H9 (cell line): ENCODE data around the gene RAPGEF3. TPM values are rescaled to one million over a fixed set of nuclear protein-coding genes. Genes with fewer than 3 reads are reported as not detected.

ENCODE experiments used
- DNase-seq: peaks from one replicate; pipeline ENCODE4 v3.0.0-alpha.2; 2017
- H2AFZ ChIP-seq: one replicate; pipeline ENCODE4 v1.6.1; 2013; ENCODE audit warnings: mild to moderate bottlenecking, low read length, control low read depth, moderate library complexity
- H2AK5ac ChIP-seq: 2 replicates; pipeline ENCODE4 v1.6.1; 2013; ENCODE audit warnings: low read length, control low read depth, mixed read lengths; ENCODE audit not compliant: insufficient read length
- H2BK120ac ChIP-seq: one replicate; pipeline ENCODE4 v1.6.1; 2013; ENCODE audit warnings: low read depth, mild to moderate bottlenecking, low read length, control low read depth, inconsistent platforms; ENCODE audit not compliant: poor library complexity, severe bottlenecking
- H2BK12ac ChIP-seq: 2 replicates; pipeline ENCODE4 v1.6.1; 2013; ENCODE audit warnings: low read length, control low read depth, mixed read lengths, low read depth; ENCODE audit not compliant: insufficient read length
- H2BK15ac ChIP-seq: 2 replicates; pipeline ENCODE4 v1.6.1; 2013; ENCODE audit warnings: low read depth, low read length, control low read depth
- H2BK20ac ChIP-seq: one replicate; pipeline ENCODE4 v1.6.1; 2013; ENCODE audit warnings: low read depth, mild to moderate bottlenecking, low read length, control low read depth, inconsistent platforms; ENCODE audit not compliant: poor library complexity, severe bottlenecking
- H2BK5ac ChIP-seq: 2 replicates; pipeline ENCODE4 v1.6.1; 2013; ENCODE audit warnings: low read length, control low read depth, mixed read lengths; ENCODE audit not compliant: insufficient read length
- H3K14ac ChIP-seq: 2 replicates; pipeline ENCODE4 v1.6.1; 2013; ENCODE audit warnings: low read length, control low read depth; ENCODE audit not compliant: insufficient read depth
- H3K18ac ChIP-seq: 2 replicates; pipeline ENCODE4 v1.6.1; 2013; ENCODE audit warnings: low read depth, mild to moderate bottlenecking, mixed read lengths, low read length, control low read depth; ENCODE audit not compliant: insufficient read length
- H3K23ac ChIP-seq: 2 replicates; pipeline ENCODE4 v1.6.1; 2013; ENCODE audit warnings: low read length, control low read depth, mixed read lengths, low read depth; ENCODE audit not compliant: insufficient read length
- H3K23me2 ChIP-seq: 2 replicates; pipeline ENCODE4 v1.6.1; 2013; ENCODE audit warnings: low read depth, mild to moderate bottlenecking, mixed read lengths, low read length, control low read depth; ENCODE audit not compliant: insufficient read length, poor library complexity, severe bottlenecking
- H3K27ac ChIP-seq: 2 replicates; pipeline ENCODE4 v1.5.1; 2013; ENCODE audit warnings: low read length, control low read depth, mixed read lengths, low read depth; ENCODE audit not compliant: insufficient read length
- H3K27me3 ChIP-seq: 2 replicates; pipeline ENCODE4 v1.6.1; 2013; ENCODE audit warnings: low read length, control low read depth, inconsistent platforms; ENCODE audit not compliant: insufficient read depth
- H3K4ac ChIP-seq: 2 replicates; pipeline ENCODE4 v1.6.1; 2013; ENCODE audit warnings: low read depth, mild to moderate bottlenecking, control low read depth, inconsistent platforms, low read length, moderate library complexity
- H3K4me1 ChIP-seq: 2 replicates; pipeline ENCODE4 v1.6.1; 2013; ENCODE audit warnings: low read length, control low read depth, inconsistent platforms; ENCODE audit not compliant: insufficient read depth
- H3K4me2 ChIP-seq: 2 replicates; pipeline ENCODE4 v1.6.1; 2013; ENCODE audit warnings: low read length, control low read depth, mixed read lengths; ENCODE audit not compliant: insufficient read length, insufficient read depth
- H3K56ac ChIP-seq: 2 replicates; pipeline ENCODE4 v1.6.1; 2013; ENCODE audit warnings: low read depth, mild to moderate bottlenecking, mixed read lengths, low read length, control low read depth; ENCODE audit not compliant: insufficient read length
- H3K79me1 ChIP-seq: 2 replicates; pipeline ENCODE4 v1.6.1; 2013; ENCODE audit warnings: low read depth, mild to moderate bottlenecking, moderate library complexity, low read length, control low read depth, inconsistent platforms; ENCODE audit not compliant: insufficient read depth, poor library complexity, severe bottlenecking
- H3K79me2 ChIP-seq: 2 replicates; pipeline ENCODE4 v1.6.1; 2013; ENCODE audit warnings: low read length, control low read depth, inconsistent platforms; ENCODE audit not compliant: insufficient read depth
- H3K9ac ChIP-seq: 2 replicates; pipeline ENCODE4 v1.6.1; 2013; ENCODE audit warnings: low read length, control low read depth, mixed read lengths; ENCODE audit not compliant: insufficient read length; ENCODE audit errors: extremely low read depth
- H3K9me3 ChIP-seq: one replicate; pipeline ENCODE4 v1.6.1; 2013; ENCODE audit warnings: low read depth, low read length, inconsistent platforms; ENCODE audit not compliant: control insufficient read depth
- H3T11ph ChIP-seq: one replicate; pipeline ENCODE4 v1.6.1; 2013; ENCODE audit warnings: mild to moderate bottlenecking, low read length, control low read depth, inconsistent platforms
- H4K20me1 ChIP-seq: one replicate; pipeline ENCODE4 v1.6.1; 2013; ENCODE audit not compliant: control insufficient read depth, insufficient read length, insufficient read depth
- H4K5ac ChIP-seq: 2 replicates; pipeline ENCODE4 v1.6.1; 2013; ENCODE audit warnings: low read depth, mild to moderate bottlenecking, mixed read lengths, low read length, control low read depth; ENCODE audit not compliant: insufficient read length
- H4K8ac ChIP-seq: replicated peaks from 2 replicates; pipeline ENCODE4 v1.6.1; 2013; ENCODE audit warnings: low read length, control low read depth, mixed read lengths, low read depth; ENCODE audit not compliant: insufficient read length
- H4K91ac ChIP-seq: 2 replicates; pipeline ENCODE4 v1.6.1; 2013; ENCODE audit warnings: low read depth, mild to moderate bottlenecking, moderate library complexity, mixed read lengths, low read length, control low read depth; ENCODE audit not compliant: insufficient read length
- H3K27ac Mint-ChIP-seq, 3 experiments: 2 replicates in 2 of 3; 3 replicates in 1 of 3; pipeline ENCODE4 v1.8.0; 2020 to 2021; ENCODE audit warnings: mixed read lengths in 3 of 3, mild to moderate bottlenecking in 1 of 3, moderate library complexity in 1 of 3
- H3K27me3 Mint-ChIP-seq: 2 replicates; pipeline ENCODE4 v1.8.0; 2021; ENCODE audit warnings: low read depth, mild to moderate bottlenecking, moderate library complexity, mixed read lengths
- H3K36me3 Mint-ChIP-seq, 3 experiments: 2 replicates in 2 of 3; 3 replicates in 1 of 3; pipeline ENCODE4 v1.8.0; 2020 to 2021; ENCODE audit warnings: low read depth in 3 of 3, mixed read lengths in 3 of 3; ENCODE audit not compliant: insufficient read depth in 1 of 3
- H3K4me1 Mint-ChIP-seq, 2 experiments: 2 replicates each; pipeline ENCODE4 v1.8.0; 2020; ENCODE audit warnings: mixed read lengths in 2 of 2
- H3K4me3 Mint-ChIP-seq, 2 experiments: 2 replicates in 1 of 2; 3 replicates in 1 of 2; pipeline ENCODE4 v1.8.0; 2020 to 2021; ENCODE audit warnings: mild to moderate bottlenecking in 2 of 2, mixed read lengths in 2 of 2, moderate library complexity in 1 of 2
- H3K9me3 Mint-ChIP-seq, 2 experiments: 2 replicates in 1 of 2; 3 replicates in 1 of 2; pipeline ENCODE4 v1.8.0; 2020; ENCODE audit warnings: mild to moderate bottlenecking in 2 of 2, mixed read lengths in 2 of 2, moderate library complexity in 1 of 2
- WGBS: extraction: QIAGEN DNeasy Blood & Tissue Kit; methylation state at CpG from one replicate; pipeline ENCODE4 v1.1.7; 2013; ENCODE audit warnings: missing lambda C conversion rate, low lambda C conversion rate, mixed read lengths; ENCODE audit not compliant: insufficient read length; ENCODE audit errors: extremely low coverage; 5-methylcytosine and 5-hydroxymethylcytosine counted together
- total RNA-seq: library from RNA; stranded (reverse); gene quantifications from 2 replicates; pipeline ENCODE4 v1.2.1, GENCODE V29; 2021
- TF ChIP-seq, protein P1 (sequence below): fragments of 200-600 bp; sonication (generic); conservative IDR thresholded peaks from 3 replicates; pipeline ENCODE4 v1.8.0; 2021; ENCODE audit warnings: antibody characterized with exemption, mild to moderate bottlenecking

Gene RAPGEF3
- total RNA-seq, 1 experiment from 2014 or later = 7.4 TPM

- Histone ChIP-seq H3K23me2 (no peaks in the 10 kb centered on the region), H3K14ac (no peak overlapping the region), H3K4me1 (no peaks in the 10 kb centered on the region), H3K9ac (no peak overlapping the region), H2BK5ac (no peak overlapping the region), H3K4me2 (no peak overlapping the region), H4K5ac (no peak overlapping the region), H4K20me1 (no peaks in the 10 kb centered on the region), H4K8ac (no peak overlapping the region), H3K79me1 (no peaks in the 10 kb centered on the region), H2AK5ac (no peak overlapping the region), H2BK15ac (no peak overlapping the region), H3K56ac (no peak overlapping the region), H4K91ac (no peak overlapping the region), H3K18ac (no peak overlapping the region), H3K9me3 (no peaks in the 10 kb centered on the region), H2BK12ac (no peak overlapping the region), H3K4ac (no peak overlapping the region), H3T11ph (no peak overlapping the region), H3K27me3 (no peaks in the 10 kb centered on the region), H3K23ac (no peak overlapping the region), H3K27ac (no peak overlapping the region), H2AFZ (no peak overlapping the region), H3K79me2 (no peaks in the 10 kb centered on the region), H2BK20ac (no peak overlapping the region), H2BK120ac (no peak overlapping the region)
- TF ChIP-seq, protein P1, sequence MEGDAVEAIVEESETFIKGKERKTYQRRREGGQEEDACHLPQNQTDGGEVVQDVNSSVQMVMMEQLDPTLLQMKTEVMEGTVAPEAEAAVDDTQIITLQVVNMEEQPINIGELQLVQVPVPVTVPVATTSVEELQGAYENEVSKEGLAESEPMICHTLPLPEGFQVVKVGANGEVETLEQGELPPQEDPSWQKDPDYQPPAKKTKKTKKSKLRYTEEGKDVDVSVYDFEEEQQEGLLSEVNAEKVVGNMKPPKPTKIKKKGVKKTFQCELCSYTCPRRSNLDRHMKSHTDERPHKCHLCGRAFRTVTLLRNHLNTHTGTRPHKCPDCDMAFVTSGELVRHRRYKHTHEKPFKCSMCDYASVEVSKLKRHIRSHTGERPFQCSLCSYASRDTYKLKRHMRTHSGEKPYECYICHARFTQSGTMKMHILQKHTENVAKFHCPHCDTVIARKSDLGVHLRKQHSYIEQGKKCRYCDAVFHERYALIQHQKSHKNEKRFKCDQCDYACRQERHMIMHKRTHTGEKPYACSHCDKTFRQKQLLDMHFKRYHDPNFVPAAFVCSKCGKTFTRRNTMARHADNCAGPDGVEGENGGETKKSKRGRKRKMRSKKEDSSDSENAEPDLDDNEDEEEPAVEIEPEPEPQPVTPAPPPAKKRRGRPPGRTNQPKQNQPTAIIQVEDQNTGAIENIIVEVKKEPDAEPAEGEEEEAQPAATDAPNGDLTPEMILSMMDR = no peak
- no peaks in the 10 kb centered on the region for H3K27me3 Mint-ChIP-seq
- no peak overlapping the region for H3K27ac Mint-ChIP-seq
- no CpG with 5 or more reads among the region's 5 CpGs for WGBS
- H3K4me3 Mint-ChIP-seq = no peak overlapping the region
- peaks cover 50 to 86% (median 84%) of the 10 kb centered on the region in 3 experiments; a peak in 6 of 7 replicates for H3K36me3 Mint-ChIP-seq
- DNase-seq = no peak
- no peaks in the 10 kb centered on the region for H3K4me1 Mint-ChIP-seq
- H3K9me3 Mint-ChIP-seq = no peaks in the 10 kb centered on the region
Measured at GRCh38 chr12:47789141-47789540, 30.5 kb upstream of the RAPGEF3 start.
